Measurements from ENCODE around the gene EPHB2.
"Not testable (repeated sequence)": the region's sequence is repeated elsewhere in the genome, so short reads cannot be mapped to it uniquely, and the experiment has no call there.

EPHB2 gene

DNA sequence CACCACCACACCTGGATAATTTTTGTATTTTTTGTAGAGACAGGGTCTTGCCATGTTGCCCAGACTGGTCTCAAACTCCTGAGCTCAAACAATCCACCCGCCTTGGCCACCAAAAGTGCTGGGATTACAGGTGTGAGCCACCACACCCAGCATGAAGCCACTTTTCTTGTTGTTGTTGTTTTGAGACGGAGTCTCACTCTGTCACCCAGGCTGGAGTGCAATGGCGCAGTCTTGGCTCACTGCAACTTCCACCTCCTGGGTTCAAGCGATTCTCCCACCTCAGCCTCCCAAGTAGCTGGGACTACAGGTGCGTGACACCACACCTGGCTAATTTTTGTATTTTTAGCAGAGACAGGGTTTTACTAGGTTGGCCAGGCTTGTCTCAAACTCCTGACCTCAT lies 234.5 kb downstream of the EPHB2 start:
- H3K9ac ChIP-seq (ENCODE audit: low read length); H3K4me1 ChIP-seq (ENCODE audit: control insufficient read depth, insufficient read depth, low read length); H3K36me3 ChIP-seq (ENCODE audit: control insufficient read depth, insufficient read depth, low read length); H3K4me3 ChIP-seq (ENCODE audit: low read length); H3K27me3 ChIP-seq (ENCODE audit: control insufficient read depth, insufficient read depth, low read length); H3K9me3 ChIP-seq (ENCODE audit: control insufficient read depth, low read length): not testable (repeated sequence)

DNA sequence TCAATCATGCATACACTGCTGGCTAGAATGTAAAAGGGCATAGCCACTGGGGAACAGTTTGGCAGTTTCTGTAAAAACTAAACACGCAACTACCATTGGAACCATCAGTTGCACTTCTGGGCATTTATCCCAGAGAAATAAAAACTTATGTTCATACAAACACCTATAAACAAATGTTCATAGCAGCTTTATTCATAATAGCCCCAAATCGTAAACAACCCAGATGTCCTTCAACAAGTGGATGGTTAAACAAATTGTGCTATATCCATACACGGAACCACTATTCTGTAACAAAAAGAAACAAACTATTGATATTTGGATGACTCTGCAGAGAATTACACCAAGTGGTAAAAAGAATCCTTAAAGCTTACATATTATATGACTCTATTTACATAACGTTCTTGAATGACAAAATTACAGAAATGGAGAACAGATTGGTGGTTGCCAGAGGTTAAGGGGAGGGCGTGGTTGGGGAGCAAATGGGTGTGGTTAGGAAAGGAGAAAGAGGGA lies 239.2 kb downstream of the EPHB2 start:
- no peaks in the 10 kb centered on the region for H3K36me3 ChIP-seq (ENCODE audit: control insufficient read depth, insufficient read depth, low read length)
- peaks cover 29% of the 10 kb centered on the region for H3K27me3 ChIP-seq (ENCODE audit: control insufficient read depth, insufficient read depth, low read length)
- H3K4me1 ChIP-seq (ENCODE audit: control insufficient read depth, insufficient read depth, low read length): no peaks in the 10 kb centered on the region
- no peak overlapping the region for H3K4me3 ChIP-seq (ENCODE audit: low read length)
- H3K9ac ChIP-seq (ENCODE audit: low read length): no peak overlapping the region
- H3K9me3 ChIP-seq (ENCODE audit: control insufficient read depth, low read length): no peaks in the 10 kb centered on the region

DNA sequence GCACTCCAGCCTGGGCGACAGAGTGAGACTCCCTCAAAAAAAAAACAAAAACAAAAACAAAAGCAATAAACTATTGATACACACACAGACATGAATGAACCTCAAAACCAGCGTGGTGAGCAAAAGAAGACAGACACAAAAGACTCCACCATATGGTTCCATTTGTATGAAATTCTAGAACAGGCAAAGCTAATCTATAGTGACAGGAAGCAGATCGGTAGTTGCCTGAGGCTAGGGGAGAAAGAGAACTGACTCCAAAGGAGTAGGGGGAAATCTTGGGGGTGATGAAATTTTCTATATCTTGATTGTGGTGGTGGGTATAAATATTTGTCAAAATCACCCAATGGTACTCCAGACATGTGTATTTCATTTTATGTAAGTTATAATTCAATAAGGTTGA lies 241.2 kb downstream of the EPHB2 start:
- H3K9ac ChIP-seq (ENCODE audit: low read length): no peak overlapping the region
- peaks cover 34% of the 10 kb centered on the region for H3K27me3 ChIP-seq (ENCODE audit: control insufficient read depth, insufficient read depth, low read length)
- no peaks in the 10 kb centered on the region for H3K36me3 ChIP-seq (ENCODE audit: control insufficient read depth, insufficient read depth, low read length)
- H3K9me3 ChIP-seq (ENCODE audit: control insufficient read depth, low read length): no peaks in the 10 kb centered on the region
- H3K4me1 ChIP-seq (ENCODE audit: control insufficient read depth, insufficient read depth, low read length): no peaks in the 10 kb centered on the region
- no peak overlapping the region for H3K4me3 ChIP-seq (ENCODE audit: low read length)

DNA sequence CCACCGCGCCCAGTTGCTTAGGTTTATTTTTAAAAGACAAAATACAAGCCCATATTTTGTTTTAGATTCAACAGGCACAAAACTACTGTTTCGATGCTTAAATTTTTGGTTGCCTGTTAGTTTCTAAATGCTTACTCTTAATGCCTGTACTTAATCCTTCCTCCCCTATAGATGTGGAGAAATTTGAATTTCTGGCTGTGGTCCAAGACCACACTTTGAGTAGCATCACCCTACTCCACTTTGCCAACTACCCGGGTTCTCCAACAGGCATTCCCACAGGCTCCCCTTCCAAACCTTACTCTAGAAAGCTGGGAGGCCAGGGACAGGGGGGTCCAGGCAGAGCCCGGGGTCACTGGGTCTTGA lies 242.0 kb downstream of the EPHB2 start:
- Histone ChIP-seq H3K4me1 (ENCODE audit: control insufficient read depth, insufficient read depth, low read length) (no peaks in the 10 kb centered on the region), H3K9me3 (ENCODE audit: control insufficient read depth, low read length) (no peaks in the 10 kb centered on the region), H3K36me3 (ENCODE audit: control insufficient read depth, insufficient read depth, low read length) (no peaks in the 10 kb centered on the region), H3K9ac (ENCODE audit: low read length) (no peak overlapping the region), H3K4me3 (ENCODE audit: low read length) (no peak overlapping the region), H3K27me3 (ENCODE audit: control insufficient read depth, insufficient read depth, low read length) (peaks cover 34% of the 10 kb centered on the region)

DNA sequence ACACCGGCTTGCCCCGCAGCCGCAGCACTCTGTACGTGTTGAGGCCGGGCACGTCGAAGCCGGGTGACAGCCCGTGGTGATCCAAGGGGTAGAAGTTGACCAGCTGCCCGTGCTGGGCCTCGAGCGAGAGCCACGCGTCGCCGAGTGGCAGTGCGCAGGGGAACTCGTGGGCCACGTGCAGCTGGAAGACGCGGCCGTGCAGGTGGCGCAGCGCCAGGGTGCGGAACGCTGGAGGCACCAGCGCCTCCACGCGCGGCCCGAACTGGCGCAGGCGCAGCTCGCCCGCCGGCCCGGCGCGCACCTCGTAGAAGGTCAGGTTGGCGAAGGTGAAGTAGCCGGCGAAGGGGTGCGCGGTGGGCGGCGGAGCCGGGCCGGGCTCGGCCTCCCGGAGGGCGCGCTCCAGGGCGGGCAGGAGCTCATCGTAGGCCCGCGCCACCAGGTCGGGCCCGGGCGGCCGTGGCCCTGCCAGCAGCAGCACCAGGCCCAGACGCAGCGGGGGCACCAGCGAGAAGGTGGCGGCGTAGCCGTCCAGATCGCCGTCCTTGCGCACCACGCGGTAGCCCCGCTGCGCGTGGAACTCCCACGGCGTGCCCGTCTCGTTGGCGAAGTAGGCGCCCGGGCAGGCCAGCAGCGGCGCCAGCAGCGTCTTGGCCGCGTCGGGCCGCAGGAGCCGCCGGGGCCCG lies 242.6 kb downstream of the EPHB2 start:
- no peaks in the 10 kb centered on the region for H3K36me3 ChIP-seq (ENCODE audit: control insufficient read depth, insufficient read depth, low read length)
- H3K4me1 ChIP-seq (ENCODE audit: control insufficient read depth, insufficient read depth, low read length): no peaks in the 10 kb centered on the region
- H3K4me3 ChIP-seq (ENCODE audit: low read length): no peak overlapping the region
- H3K27me3 ChIP-seq (ENCODE audit: control insufficient read depth, insufficient read depth, low read length): peaks cover 34% of the 10 kb centered on the region
- H3K9ac ChIP-seq (ENCODE audit: low read length): no peak overlapping the region
- no peaks in the 10 kb centered on the region for H3K9me3 ChIP-seq (ENCODE audit: control insufficient read depth, low read length)

DNA sequence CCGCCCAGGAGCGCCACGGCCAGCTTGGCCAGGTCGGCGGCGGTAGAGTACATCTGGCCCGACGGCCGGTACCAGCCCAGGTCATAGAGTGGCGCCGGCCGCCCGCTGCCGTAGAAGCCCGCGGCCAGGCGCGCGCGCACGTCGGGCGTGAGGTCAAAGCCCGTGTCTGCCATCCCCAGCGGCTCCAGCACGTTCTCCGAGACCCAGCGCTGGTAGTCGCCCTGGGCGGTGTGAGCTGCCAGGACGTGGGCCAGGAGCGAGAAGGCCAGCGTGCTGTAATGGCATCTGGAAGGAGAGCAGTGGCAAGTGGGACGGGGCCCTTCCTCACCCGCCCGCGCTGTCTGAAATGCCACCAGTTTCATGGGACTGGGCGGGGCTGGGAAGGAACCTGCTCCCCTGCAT lies 243.1 kb downstream of the EPHB2 start:
- Histone ChIP-seq H3K4me3 (ENCODE audit: low read length) (no peak overlapping the region), H3K9ac (ENCODE audit: low read length) (no peak overlapping the region), H3K9me3 (ENCODE audit: control insufficient read depth, low read length) (no peaks in the 10 kb centered on the region), H3K4me1 (ENCODE audit: control insufficient read depth, insufficient read depth, low read length) (no peaks in the 10 kb centered on the region), H3K36me3 (ENCODE audit: control insufficient read depth, insufficient read depth, low read length) (no peaks in the 10 kb centered on the region), H3K27me3 (ENCODE audit: control insufficient read depth, insufficient read depth, low read length) (peaks cover 34% of the 10 kb centered on the region)

DNA sequence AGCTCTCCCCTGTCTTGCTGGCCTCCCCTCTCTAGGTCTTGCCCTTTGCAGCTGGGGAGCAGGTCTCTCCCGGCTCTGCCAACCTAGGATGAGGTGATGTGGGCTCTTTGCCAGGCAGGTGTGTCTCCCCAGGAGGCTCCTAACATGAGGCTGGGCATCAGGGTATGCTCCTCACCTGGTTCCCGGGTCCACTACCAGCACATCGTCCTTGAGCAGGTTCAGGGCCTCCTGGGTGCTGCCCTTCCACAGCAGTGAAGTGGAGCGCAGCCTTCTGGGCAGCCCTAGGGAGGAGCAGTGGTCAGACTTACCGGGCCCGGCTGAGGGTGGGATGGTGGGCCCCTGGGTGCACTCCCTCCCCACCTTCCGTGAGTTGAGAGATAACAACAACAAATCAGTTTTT lies 244.5 kb downstream of the EPHB2 start:
- no peaks in the 10 kb centered on the region for H3K4me1 ChIP-seq (ENCODE audit: control insufficient read depth, insufficient read depth, low read length)
- H3K27me3 ChIP-seq (ENCODE audit: control insufficient read depth, insufficient read depth, low read length): peaks cover 36% of the 10 kb centered on the region
- H3K9me3 ChIP-seq (ENCODE audit: control insufficient read depth, low read length): no peaks in the 10 kb centered on the region
- H3K4me3 ChIP-seq (ENCODE audit: low read length): no peak overlapping the region
- H3K9ac ChIP-seq (ENCODE audit: low read length): no peak overlapping the region
- no peaks in the 10 kb centered on the region for H3K36me3 ChIP-seq (ENCODE audit: control insufficient read depth, insufficient read depth, low read length)

DNA sequence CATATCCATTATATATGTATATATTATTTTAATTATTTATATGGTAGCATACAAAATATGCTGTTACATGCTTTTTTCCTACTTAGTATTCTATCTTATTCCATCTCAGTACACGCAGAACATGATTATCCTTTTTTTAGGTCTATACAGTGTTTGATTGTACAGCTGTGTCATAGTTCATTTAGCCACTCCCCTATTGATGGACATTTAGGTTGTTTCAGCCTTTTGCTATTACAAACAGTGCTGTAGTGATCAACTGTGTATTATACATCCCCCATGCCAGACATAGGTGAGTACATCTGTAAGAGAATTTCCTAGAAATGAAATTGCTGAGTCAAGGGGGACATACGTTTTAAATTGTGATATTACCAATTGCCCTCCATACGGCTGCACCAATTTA lies 246.4 kb downstream of the EPHB2 start:
- Histone ChIP-seq H3K9ac (ENCODE audit: low read length) (no peak overlapping the region), H3K27me3 (ENCODE audit: control insufficient read depth, insufficient read depth, low read length) (peaks cover 35% of the 10 kb centered on the region), H3K9me3 (ENCODE audit: control insufficient read depth, low read length) (no peaks in the 10 kb centered on the region)

DNA sequence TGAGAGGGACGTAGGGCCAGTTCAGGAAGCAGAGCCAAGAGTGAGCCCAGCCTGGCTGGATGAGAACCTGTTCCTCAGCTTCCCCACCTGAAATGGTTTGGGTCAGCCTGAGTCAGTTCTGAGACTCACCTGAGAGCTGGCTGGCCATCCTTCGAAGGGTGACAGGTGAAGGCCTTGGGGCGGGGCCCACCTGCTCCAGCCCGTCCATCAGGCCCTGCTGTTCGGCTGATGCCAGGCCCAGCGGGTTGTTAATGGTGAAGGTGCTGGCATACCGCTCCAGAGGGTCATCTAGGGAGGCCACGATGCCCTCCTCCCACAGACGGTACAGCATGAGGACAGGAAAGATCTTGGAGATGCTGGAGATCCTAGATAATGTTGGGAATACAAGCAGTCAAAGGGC lies 247.9 kb downstream of the EPHB2 start:
- Histone ChIP-seq H3K9me3 (ENCODE audit: control insufficient read depth, low read length) (no peaks in the 10 kb centered on the region), H3K4me1 (ENCODE audit: control insufficient read depth, insufficient read depth, low read length) (no peaks in the 10 kb centered on the region), H3K36me3 (ENCODE audit: control insufficient read depth, insufficient read depth, low read length) (no peaks in the 10 kb centered on the region), H3K9ac (ENCODE audit: low read length) (no peak overlapping the region), H3K4me3 (ENCODE audit: low read length) (no peak overlapping the region), H3K27me3 (ENCODE audit: control insufficient read depth, insufficient read depth, low read length) (peaks cover 20% of the 10 kb centered on the region)

More for the DNA sequence above, 246.4 kb downstream of the EPHB2 start:
- H3K4me3 ChIP-seq (ENCODE audit: low read length): no peak overlapping the region
- no peaks in the 10 kb centered on the region for H3K4me1 ChIP-seq (ENCODE audit: control insufficient read depth, insufficient read depth, low read length)
- H3K36me3 ChIP-seq (ENCODE audit: control insufficient read depth, insufficient read depth, low read length): no peaks in the 10 kb centered on the region

DNA sequence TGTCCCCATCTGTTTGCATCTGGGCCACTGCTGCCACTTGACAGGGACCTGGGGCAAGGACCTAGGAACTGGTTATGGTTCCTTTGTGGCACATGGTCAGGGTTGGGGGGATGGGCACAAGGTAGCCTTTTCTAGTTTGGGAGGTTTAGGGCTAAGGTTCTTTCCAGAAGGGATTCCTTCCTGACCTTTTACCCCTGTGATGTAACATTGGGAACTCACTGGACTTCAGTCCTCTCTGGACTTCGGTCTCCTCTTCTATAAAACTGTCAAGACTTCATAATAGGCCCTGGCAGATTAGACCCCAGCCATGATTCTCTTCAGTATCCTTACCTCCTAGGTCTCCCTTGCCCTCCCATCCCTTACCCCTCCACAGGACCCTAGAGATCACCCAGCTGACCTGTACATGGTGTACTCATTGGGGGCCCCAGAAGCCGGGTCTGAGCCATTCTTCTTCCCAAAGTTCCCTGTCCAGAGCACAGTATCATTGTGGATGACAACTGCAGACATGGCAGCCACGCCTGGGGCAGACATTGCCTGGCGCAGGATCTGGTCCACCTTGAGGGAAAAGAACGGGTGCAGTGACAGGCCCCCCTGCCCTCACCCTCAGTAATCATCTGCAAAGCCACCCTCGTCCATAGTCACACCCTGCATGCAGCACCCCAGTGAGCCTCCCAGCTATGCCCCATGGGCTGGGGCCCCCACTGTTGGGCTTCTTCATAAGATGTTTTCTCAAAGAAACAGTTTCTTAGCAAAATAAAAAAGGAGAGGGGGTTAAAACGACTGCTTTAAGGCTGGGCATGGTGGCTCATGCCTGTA lies 249.1 kb downstream of the EPHB2 start:
- no peak overlapping the region for H3K4me3 ChIP-seq (ENCODE audit: low read length)
- no peaks in the 10 kb centered on the region for H3K36me3 ChIP-seq (ENCODE audit: control insufficient read depth, insufficient read depth, low read length)
- no peaks in the 10 kb centered on the region for H3K9me3 ChIP-seq (ENCODE audit: control insufficient read depth, low read length)
- H3K4me1 ChIP-seq (ENCODE audit: control insufficient read depth, insufficient read depth, low read length): no peaks in the 10 kb centered on the region
- H3K9ac ChIP-seq (ENCODE audit: low read length): no peak overlapping the region
- H3K27me3 ChIP-seq (ENCODE audit: control insufficient read depth, insufficient read depth, low read length): peaks cover 8% of the 10 kb centered on the region

DNA sequence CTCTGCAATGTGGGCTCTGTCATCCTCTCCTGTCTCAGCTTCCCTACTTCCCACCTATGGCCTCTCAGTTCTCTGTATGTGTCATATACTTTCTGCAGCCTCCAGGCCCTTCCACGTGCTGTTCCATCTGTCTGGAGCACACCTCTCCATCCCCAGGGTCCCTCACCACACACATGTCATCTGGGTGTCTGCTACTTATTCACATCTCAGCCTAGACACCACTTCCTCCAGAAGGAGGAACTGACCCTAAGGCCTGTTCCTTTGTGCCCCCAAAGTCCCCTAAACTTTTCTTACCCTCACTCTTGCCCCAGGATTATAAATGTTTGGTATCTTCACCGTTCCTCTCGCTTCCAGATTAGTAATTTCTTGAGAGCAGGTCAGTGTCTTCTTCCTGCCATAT lies 251.9 kb downstream of the EPHB2 start:
- peaks cover 3% of the 10 kb centered on the region for H3K27me3 ChIP-seq (ENCODE audit: control insufficient read depth, insufficient read depth, low read length)
- H3K36me3 ChIP-seq (ENCODE audit: control insufficient read depth, insufficient read depth, low read length): no peaks in the 10 kb centered on the region
- H3K4me3 ChIP-seq (ENCODE audit: low read length): no peak overlapping the region
- no peak overlapping the region for H3K9ac ChIP-seq (ENCODE audit: low read length)
- H3K9me3 ChIP-seq (ENCODE audit: control insufficient read depth, low read length): no peaks in the 10 kb centered on the region
- no peaks in the 10 kb centered on the region for H3K4me1 ChIP-seq (ENCODE audit: control insufficient read depth, insufficient read depth, low read length)

DNA sequence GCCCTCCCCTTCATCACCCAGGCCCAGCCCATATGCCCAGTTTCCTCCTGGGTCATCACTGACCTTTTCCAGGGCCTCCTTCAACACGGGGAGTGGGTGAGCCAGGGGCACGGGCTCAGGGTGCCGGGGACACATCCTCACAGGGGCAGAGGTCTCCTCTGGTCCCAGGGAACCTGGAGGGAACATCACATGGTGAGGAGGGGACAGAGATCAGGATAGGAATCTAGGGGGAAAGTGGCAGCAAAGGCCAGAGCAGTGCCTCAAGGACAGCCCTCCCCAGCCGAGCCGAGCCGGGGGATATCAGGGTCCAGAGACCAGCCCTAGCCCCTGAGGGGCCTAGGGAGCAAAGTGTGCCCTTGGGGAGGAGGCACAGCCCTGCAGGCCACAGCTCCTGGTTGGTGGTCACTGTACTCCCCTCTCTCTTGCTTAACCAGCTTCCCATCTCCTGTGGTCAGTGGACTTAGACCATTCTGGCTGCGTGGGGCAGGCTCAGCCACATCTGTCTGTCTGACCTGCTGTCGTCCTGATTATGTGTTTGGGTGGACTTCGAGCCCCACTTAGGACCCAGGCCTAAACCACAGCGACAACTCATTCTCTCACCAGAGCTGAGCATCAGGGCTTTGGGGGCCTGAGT lies 252.5 kb downstream of the EPHB2 start:
- H3K36me3 ChIP-seq (ENCODE audit: control insufficient read depth, insufficient read depth, low read length): no peaks in the 10 kb centered on the region
- H3K27me3 ChIP-seq (ENCODE audit: control insufficient read depth, insufficient read depth, low read length): peaks cover 3% of the 10 kb centered on the region
- no peaks in the 10 kb centered on the region for H3K4me1 ChIP-seq (ENCODE audit: control insufficient read depth, insufficient read depth, low read length)

More for the DNA sequence above, 252.5 kb downstream of the EPHB2 start:
- no peak overlapping the region for H3K9ac ChIP-seq (ENCODE audit: low read length)
- H3K4me3 ChIP-seq (ENCODE audit: low read length): no peak overlapping the region
- H3K9me3 ChIP-seq (ENCODE audit: control insufficient read depth, low read length): no peaks in the 10 kb centered on the region
